Thymus (tissue), 11 donors: ENCODE measurements around the gene C16orf95. TPM values are rescaled to one million over a fixed set of nuclear protein-coding genes. Genes with fewer than 3 reads are reported as not detected.

Experiments used
- DNase-seq, 9 donors: peaks; one replicate each; pipeline ENCODE4 v3.0.0-alpha.2; 2013; ENCODE audit warnings: low spot score in 9 of 9, low read depth in 6 of 9, missing footprints in 1 of 9
- H3K27ac ChIP-seq, 2 donors: one replicate each; pipeline ENCODE4 v1.5.1; 2013; ENCODE audit warnings: control low read depth in 1 of 2, low read depth in 1 of 2, low read length in 1 of 2, mild to moderate bottlenecking in 1 of 2, moderate library complexity in 1 of 2
- H3K27me3 ChIP-seq, 2 donors: one replicate each; pipeline ENCODE4 v1.5.1; 2013; ENCODE audit warnings: low read length in 1 of 2; ENCODE audit not compliant: control insufficient read depth in 2 of 2, insufficient read depth in 1 of 2
- H3K36me3 ChIP-seq, 2 donors: one replicate each; pipeline ENCODE4 v1.5.1; 2013; ENCODE audit warnings: low read length in 1 of 2, mild to moderate bottlenecking in 1 of 2, moderate library complexity in 1 of 2; ENCODE audit not compliant: control insufficient read depth in 2 of 2, insufficient read depth in 2 of 2
- H3K4me1 ChIP-seq, 2 donors: one replicate each; pipeline ENCODE4 v1.5.1; 2013; ENCODE audit warnings: low read length in 2 of 2; ENCODE audit not compliant: control insufficient read depth in 2 of 2, insufficient read depth in 2 of 2
- H3K4me3 ChIP-seq, 2 donors: one replicate each; pipeline ENCODE4 v1.5.1; 2013; ENCODE audit warnings: low read length in 2 of 2, control low read depth in 1 of 2, mild to moderate bottlenecking in 1 of 2
- H3K9me3 ChIP-seq, 2 donors: one replicate each; pipeline ENCODE4 v1.5.1; 2013; ENCODE audit warnings: low read length in 1 of 2, mild to moderate bottlenecking in 1 of 2; ENCODE audit not compliant: control insufficient read depth in 2 of 2, insufficient read depth in 1 of 2
- WGBS: extraction: QIAGEN DNeasy Blood & Tissue Kit; methylation state at CpG from one replicate; pipeline ENCODE4 v1.1.7; 2013; 5-methylcytosine and 5-hydroxymethylcytosine counted together
- polyA plus RNA-seq: library from polyadenylated mRNA; stranded (reverse); fragments of 200-250 nt; gene quantifications from one replicate; pipeline ENCODE4 v1.2.3, GENCODE V29; 2013
- total RNA-seq: library from RNA; stranded (reverse); fragments of 120-200 nt; gene quantifications from one replicate; pipeline ENCODE4 v1.2.4, GENCODE V29; 2013
- donor health status: healthy.

Gene C16orf95
- total and polyA plus RNA-seq, 2 donors: 2.9 to 5.0 TPM

- H3K9me3 ChIP-seq: no peaks in the 10 kb centered on the region
- no peaks in the 10 kb centered on the region for H3K4me1 ChIP-seq
- no peak overlapping the region for H3K4me3 ChIP-seq
- no peak overlapping the region for H3K27ac ChIP-seq
- H3K36me3 ChIP-seq: no peaks in the 10 kb centered on the region
- DNase-seq: no peak
- peaks cover 0 to 4% of the 10 kb centered on the region in 2 donors for H3K27me3 ChIP-seq
- WGBS: 99% methylated on average over 4 of the region's 4 CpGs
Observed at GRCh38 chr16:87274794-87275193, 42.4 kb downstream of the C16orf95 start.

DNA sequence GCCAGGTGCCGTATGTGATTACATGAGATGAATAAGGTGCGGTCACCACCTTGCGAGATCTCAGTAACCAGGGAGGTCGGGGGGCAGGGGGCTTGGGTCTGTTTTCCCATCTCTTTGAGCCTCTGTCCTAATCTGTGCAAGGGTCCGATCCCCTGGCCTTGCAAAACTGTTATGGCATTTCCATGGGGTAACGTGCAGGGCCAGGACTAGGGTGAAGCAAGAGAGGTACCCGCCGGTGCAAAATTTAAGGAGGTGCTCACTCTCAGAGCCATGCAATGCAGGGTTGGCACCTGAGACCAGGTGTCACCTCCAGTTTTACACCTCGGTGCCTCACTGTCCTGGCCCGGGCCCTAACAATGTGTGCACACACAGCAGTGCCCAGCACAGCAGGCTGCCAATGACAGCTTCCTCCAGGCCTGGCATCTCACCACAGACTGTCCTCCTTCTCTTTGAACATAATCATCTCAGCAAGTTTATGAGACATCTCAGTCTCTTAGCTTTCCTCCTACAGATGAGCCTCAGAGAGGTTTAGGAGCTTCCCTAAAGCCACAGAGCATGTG is 43.6 kb downstream of the C16orf95 start:
- Histone ChIP-seq H3K27ac (no peak overlapping the region), H3K4me1 (no peaks in the 10 kb centered on the region), H3K36me3 (no peaks in the 10 kb centered on the region), H3K27me3 (no peaks in the 10 kb centered on the region), H3K9me3 (peaks cover 0 to 3% of the 10 kb centered on the region in 2 donors), H3K4me3 (no peak overlapping the region)
- WGBS: 98% methylated on average over 10 of the region's 10 CpGs
- no peak for DNase-seq

GRCh38 chr16:87271256-87271655 is 45.9 kb downstream of the C16orf95 start:
- H3K4me3 ChIP-seq: no peak overlapping the region
- H3K9me3 ChIP-seq: peaks cover 0 to 3% of the 10 kb centered on the region in 2 donors
- H3K27me3 ChIP-seq: no peaks in the 10 kb centered on the region
- no peak for DNase-seq
- no peak overlapping the region for H3K27ac ChIP-seq
- no peaks in the 10 kb centered on the region for H3K4me1 ChIP-seq
- 90% methylated on average over 11 of the region's 11 CpGs for WGBS
- no peaks in the 10 kb centered on the region for H3K36me3 ChIP-seq

GRCh38 chr16:87267566-87267965 is 49.6 kb downstream of the C16orf95 start:
- no peaks in the 10 kb centered on the region for H3K27me3 ChIP-seq
- no peak overlapping the region for H3K4me3 ChIP-seq
- H3K4me1 ChIP-seq: no peaks in the 10 kb centered on the region
- no peak overlapping the region for H3K27ac ChIP-seq
- no peaks in the 10 kb centered on the region for H3K36me3 ChIP-seq
- WGBS: 96% methylated on average over 8 of the region's 8 CpGs
- no peak for DNase-seq
- peaks cover 0 to 3% of the 10 kb centered on the region in 2 donors for H3K9me3 ChIP-seq

DNA sequence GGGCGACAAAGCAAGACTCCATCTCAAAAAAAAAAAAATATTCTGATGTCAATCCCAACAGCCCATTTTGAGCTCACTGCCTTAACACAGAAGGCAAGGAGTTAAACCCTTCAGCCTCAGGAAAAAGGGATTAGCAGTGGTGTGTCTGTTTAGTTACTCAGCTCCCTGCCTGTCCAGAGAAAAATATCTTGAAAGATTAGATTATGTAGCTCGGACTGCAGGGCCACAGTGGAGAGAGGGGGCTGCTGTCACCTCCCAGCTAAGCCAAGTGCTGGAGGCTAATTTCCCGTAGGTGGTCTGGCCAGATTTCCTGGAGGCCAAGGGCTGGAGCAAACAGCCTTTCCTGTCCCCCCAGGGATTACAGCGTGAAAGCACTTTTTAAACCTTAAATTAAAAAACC is 50.3 kb downstream of the C16orf95 start:
- Histone ChIP-seq H3K9me3 (peaks cover 0 to 3% of the 10 kb centered on the region in 2 donors), H3K4me1 (no peaks in the 10 kb centered on the region), H3K27ac (no peak overlapping the region), H3K4me3 (no peak overlapping the region), H3K36me3 (no peaks in the 10 kb centered on the region), H3K27me3 (no peaks in the 10 kb centered on the region)
- 86% methylated on average over 4 of the region's 4 CpGs for WGBS
- no peak for DNase-seq

- 95% methylated on average over 4 of the region's 4 CpGs for WGBS
Observed at GRCh38 chr16:87265261-87265660, 51.9 kb downstream of the C16orf95 start.

GRCh38 chr16:87264634-87265033 is 52.6 kb downstream of the C16orf95 start:
- no peak for DNase-seq

More at GRCh38 chr16:87265261-87265660, 51.9 kb downstream of the C16orf95 start:
- no peak for DNase-seq
- no peak overlapping the region for H3K4me3 ChIP-seq
- peaks cover 0 to 3% of the 10 kb centered on the region in 2 donors for H3K9me3 ChIP-seq
- H3K4me1 ChIP-seq: no peaks in the 10 kb centered on the region
- H3K27ac ChIP-seq: no peak overlapping the region
- no peaks in the 10 kb centered on the region for H3K27me3 ChIP-seq
- H3K36me3 ChIP-seq: no peaks in the 10 kb centered on the region

DNA sequence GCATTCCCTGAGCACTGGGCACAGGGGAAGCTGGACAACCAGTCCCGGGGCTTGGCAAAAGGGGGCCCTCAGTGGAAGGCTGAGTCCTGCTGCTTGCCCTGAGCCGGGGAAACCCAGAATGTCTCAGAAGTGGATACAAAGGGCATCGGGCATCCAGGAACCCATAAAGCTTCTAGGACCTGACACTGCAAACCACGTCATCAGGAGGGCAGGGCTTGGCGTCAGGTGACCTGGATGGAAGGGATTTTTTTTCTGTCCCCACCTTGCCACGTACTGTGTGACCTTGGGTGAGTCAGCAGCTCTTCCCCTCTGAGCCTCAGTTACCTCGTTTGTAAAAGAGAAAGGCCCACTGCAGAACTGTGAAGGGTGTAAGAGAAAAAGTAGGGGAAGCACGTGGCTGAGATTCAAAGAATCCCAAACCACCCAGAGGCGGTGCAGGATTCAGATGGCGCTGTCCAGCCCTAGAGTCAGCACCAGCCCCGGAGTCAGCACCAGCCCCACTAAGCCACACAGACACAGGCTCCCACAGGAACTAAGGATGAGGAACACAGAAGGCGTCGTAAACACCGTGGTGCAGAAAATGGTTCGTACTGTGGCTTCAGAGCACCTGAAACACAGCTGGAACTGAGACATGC is 53.7 kb downstream of the C16orf95 start:
- Histone ChIP-seq H3K4me3 (no peak overlapping the region), H3K4me1 (no peaks in the 10 kb centered on the region), H3K27me3 (no peaks in the 10 kb centered on the region), H3K27ac (no peak overlapping the region), H3K36me3 (no peaks in the 10 kb centered on the region), H3K9me3 (no peaks in the 10 kb centered on the region)
- WGBS: 88% methylated on average over 15 of the region's 15 CpGs
- DNase-seq: no peak

More at GRCh38 chr16:87264634-87265033, 52.6 kb downstream of the C16orf95 start:
- Histone ChIP-seq H3K27me3 (no peaks in the 10 kb centered on the region), H3K9me3 (peaks cover 0 to 3% of the 10 kb centered on the region in 2 donors), H3K27ac (no peak overlapping the region), H3K4me3 (no peak overlapping the region), H3K36me3 (no peaks in the 10 kb centered on the region), H3K4me1 (no peaks in the 10 kb centered on the region)
- WGBS: 89% methylated on average over 2 of the region's 2 CpGs

- Histone ChIP-seq H3K4me3 (no peak overlapping the region), H3K9me3 (no peaks in the 10 kb centered on the region), H3K4me1 (no peaks in the 10 kb centered on the region), H3K36me3 (no peaks in the 10 kb centered on the region), H3K27me3 (no peaks in the 10 kb centered on the region), H3K27ac (no peak overlapping the region)
- DNase-seq: no peak
- WGBS: 95% methylated on average over 6 of the region's 6 CpGs
Observed at GRCh38 chr16:87259431-87259830, 57.8 kb downstream of the C16orf95 start.
